ENCODE measurements around the gene NAV2. TPM values are rescaled to one million over a fixed set of nuclear protein-coding genes. Genes with fewer than 3 reads are reported as not detected.

NAV2 gene
- total RNA-seq, 1 experiment from 2014 or later = 139 TPM

- BruUV-seq (replicated peaks) = no TSS peak
- intact Hi-C loops (cut with micrococcal nuclease) = no loop called here
- Mint-ChIP-seq H3K4me1 (ENCODE audit: insufficient read depth, unreplicated experiment) (peaks cover 11% of the 10 kb centered on the region), H3K27ac (ENCODE audit: low read depth, unreplicated experiment) (no peak overlapping the region), H3K36me3 (ENCODE audit: insufficient read depth, unreplicated experiment) (peaks cover 5% of the 10 kb centered on the region), H3K4me3 (ENCODE audit: unreplicated experiment) (no peak overlapping the region), H3K9me3 (ENCODE audit: unreplicated experiment) (no peaks in the 10 kb centered on the region), H3K27me3 (ENCODE audit: insufficient read depth, unreplicated experiment) (no peaks in the 10 kb centered on the region)
- CTCF ChIA-PET = interaction anchor here (0.6 kb wide), 1 partner anchor 320 kb away, joined by 3 read pairs; no protein-coding TSS in a partner anchor
- DNase-seq (ENCODE audit: unreplicated experiment) = no peak
- POLR2A ChIA-PET = no interaction called here
- TF ChIP-seq CTCF (IDR thresholded peaks at IDR 0.05; ENCODE audit: unreplicated experiment) = no peak
These were observed 99.5 kb downstream of the NAV2 start for GRCh38 chr11:19812096-19812495.

- intact Hi-C loops (cut with micrococcal nuclease) = no loop called here
- ChIA-PET CTCF (interaction anchor here (1.6 to 2.3 kb wide), 2 partner anchors 69 to 91 kb away, joined by 7 to 8 read pairs; no protein-coding TSS in a partner anchor), POLR2A (no interaction called here)
- Mint-ChIP-seq H3K4me3 (ENCODE audit: unreplicated experiment) (no peak overlapping the region), H3K36me3 (ENCODE audit: insufficient read depth, unreplicated experiment) (peaks cover 5% of the 10 kb centered on the region), H3K9me3 (ENCODE audit: unreplicated experiment) (no peaks in the 10 kb centered on the region), H3K27ac (ENCODE audit: low read depth, unreplicated experiment) (no peak overlapping the region), H3K27me3 (ENCODE audit: insufficient read depth, unreplicated experiment) (no peaks in the 10 kb centered on the region), H3K4me1 (ENCODE audit: insufficient read depth, unreplicated experiment) (peaks cover 11% of the 10 kb centered on the region)
- TF ChIP-seq CTCF (IDR thresholded peaks at IDR 0.05; ENCODE audit: unreplicated experiment) = no peak
- no peak for DNase-seq (ENCODE audit: unreplicated experiment)
- no TSS peak for BruUV-seq (replicated peaks)
These were observed 100.1 kb downstream of the NAV2 start for GRCh38 chr11:19812710-19813109.

- no peak for DNase-seq (ENCODE audit: unreplicated experiment)
- Mint-ChIP-seq H3K9me3 (ENCODE audit: unreplicated experiment) (no peaks in the 10 kb centered on the region), H3K27me3 (ENCODE audit: insufficient read depth, unreplicated experiment) (no peaks in the 10 kb centered on the region), H3K27ac (ENCODE audit: low read depth, unreplicated experiment) (no peak overlapping the region), H3K4me1 (ENCODE audit: insufficient read depth, unreplicated experiment) (peaks cover 11% of the 10 kb centered on the region), H3K4me3 (ENCODE audit: unreplicated experiment) (no peak overlapping the region), H3K36me3 (ENCODE audit: insufficient read depth, unreplicated experiment) (peaks cover 5% of the 10 kb centered on the region)
- intact Hi-C loops (cut with micrococcal nuclease) = no loop called here
- BruUV-seq (replicated peaks) = no TSS peak
- no peak for TF ChIP-seq CTCF (IDR thresholded peaks at IDR 0.05; ENCODE audit: unreplicated experiment)
- POLR2A ChIA-PET = no interaction called here
- CTCF ChIA-PET = interaction anchor here (0.5 to 2.3 kb wide), 4 partner anchors 24 to 541 kb away, joined by 3 to 8 read pairs (median 5); no protein-coding TSS in a partner anchor
These were observed 100.7 kb downstream of the NAV2 start for GRCh38 chr11:19813158-19813879.

GRCh38 chr11:19814421-19814820 lies 101.8 kb downstream of the NAV2 start:
- POLR2A ChIA-PET = interaction anchor here (0.8 kb wide), 1 partner anchor 14 kb away, joined by 3 read pairs; no protein-coding TSS in a partner anchor
- no peak overlapping the region for H3K27ac Mint-ChIP-seq (ENCODE audit: low read depth, unreplicated experiment)

More at GRCh38 chr11:19814421-19814820, 101.8 kb downstream of the NAV2 start:
- CTCF ChIA-PET = interaction anchor here (0.6 to 2.3 kb wide), 2 partner anchors 63 to 89 kb away, joined by 3 to 8 read pairs; no protein-coding TSS in a partner anchor
- no peaks in the 10 kb centered on the region for H3K9me3 Mint-ChIP-seq (ENCODE audit: unreplicated experiment)
- no peak for DNase-seq (ENCODE audit: unreplicated experiment)
- TF ChIP-seq CTCF (IDR thresholded peaks at IDR 0.05; ENCODE audit: unreplicated experiment) = no peak
- no TSS peak for BruUV-seq (replicated peaks)
- H3K4me3 Mint-ChIP-seq (ENCODE audit: unreplicated experiment) = no peak overlapping the region
- intact Hi-C loops (cut with micrococcal nuclease) = loop anchor here (1.0 kb wide), 1 partner anchor 89 kb away; no protein-coding TSS in a partner anchor
- H3K27me3 Mint-ChIP-seq (ENCODE audit: insufficient read depth, unreplicated experiment) = no peaks in the 10 kb centered on the region
- H3K4me1 Mint-ChIP-seq (ENCODE audit: insufficient read depth, unreplicated experiment) = peaks cover 11% of the 10 kb centered on the region
- H3K36me3 Mint-ChIP-seq (ENCODE audit: insufficient read depth, unreplicated experiment) = peaks cover 5% of the 10 kb centered on the region
